RWPE2 (cell line): ENCODE data around the gene DENND5B.

Experiments
- ATAC-seq: fragments of 200-7000 bp; cut with Tn5 transposase; 3 replicates; pipeline ENCODE4 v1.9.1; 2021; ENCODE audit warnings: low read depth
- DNase-seq: peaks from one replicate; pipeline ENCODE4 v3.0.0-alpha.2; 2020; ENCODE audit warnings: low spot score
- H3K27ac ChIP-seq: fragments of 450-650 bp; 2 replicates; pipeline ENCODE4 v1.5.1; 2017; ENCODE audit warnings: mild to moderate bottlenecking; ENCODE audit not compliant: poor library complexity, severe bottlenecking
- H3K27me3 ChIP-seq: fragments of 250-450 bp; sonication (Bioruptor Pico); 2 replicates; pipeline ENCODE4 v1.5.1; 2021; ENCODE audit warnings: mild to moderate bottlenecking, moderate library complexity; ENCODE audit not compliant: insufficient read depth, poor library complexity, severe bottlenecking
- H3K36me3 ChIP-seq: fragments of 250-450 bp; sonication (Bioruptor Pico); 2 replicates; pipeline ENCODE4 v1.5.1; 2020; ENCODE audit warnings: low read depth, mild to moderate bottlenecking, moderate library complexity
- H3K4me1 ChIP-seq: fragments of 250-450 bp; sonication (Bioruptor Pico); 2 replicates; pipeline ENCODE4 v1.5.1; 2021; ENCODE audit warnings: mild to moderate bottlenecking, moderate library complexity; ENCODE audit not compliant: insufficient read depth, poor library complexity, severe bottlenecking
- H3K4me3 ChIP-seq: fragments of 250-450 bp; sonication (Bioruptor Pico); 2 replicates; pipeline ENCODE4 v1.5.1; 2021; ENCODE audit warnings: mild to moderate bottlenecking, moderate library complexity; ENCODE audit not compliant: severe bottlenecking
- H3K9me3 ChIP-seq: fragments of 250-450 bp; sonication (Bioruptor Pico); 2 replicates; pipeline ENCODE4 v1.5.1; 2021; ENCODE audit warnings: mild to moderate bottlenecking, moderate library complexity; ENCODE audit not compliant: severe bottlenecking
- CTCF ChIP-seq: fragments of 450-650 bp; IDR thresholded peaks from one replicate; pipeline ENCODE4 v1.5.1; 2017; ENCODE audit warnings: mild to moderate bottlenecking, moderate library complexity; ENCODE audit not compliant: poor library complexity, severe bottlenecking

DENND5B gene

DNA sequence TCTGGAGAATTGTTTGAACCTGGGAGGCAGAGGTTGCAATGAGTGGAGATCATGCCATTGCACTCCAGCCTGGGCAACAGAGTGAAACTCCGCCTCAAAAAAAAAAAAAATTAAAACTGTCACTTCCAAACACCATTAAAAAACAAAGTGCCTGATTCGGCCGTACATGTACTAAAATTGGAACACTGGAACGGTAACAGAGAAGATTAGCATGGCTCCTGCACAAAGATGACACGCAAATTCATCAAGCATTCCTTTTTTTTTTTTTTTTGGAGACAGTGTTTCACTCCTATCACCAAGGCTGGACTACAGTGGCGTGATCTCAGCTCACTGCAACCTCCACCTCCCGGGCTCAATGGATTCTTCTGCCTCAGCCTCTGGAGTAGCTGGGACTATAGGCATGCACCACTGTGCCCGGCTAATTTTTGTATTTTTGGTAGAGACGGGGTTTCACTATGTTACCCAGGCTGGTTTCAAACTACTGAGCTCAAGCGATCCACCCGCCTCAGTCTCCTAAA is 224.8 kb downstream of the DENND5B start:
- Histone ChIP-seq H3K27me3 (no peaks in the 10 kb centered on the region), H3K4me3 (no peak overlapping the region), H3K4me1 (peaks cover 3% of the 10 kb centered on the region), H3K36me3 (no peaks in the 10 kb centered on the region), H3K9me3 (no peaks in the 10 kb centered on the region), H3K27ac (no peak overlapping the region)
- DNase-seq: no peak
- no peak for TF ChIP-seq CTCF
- ATAC-seq: no peak

DNA sequence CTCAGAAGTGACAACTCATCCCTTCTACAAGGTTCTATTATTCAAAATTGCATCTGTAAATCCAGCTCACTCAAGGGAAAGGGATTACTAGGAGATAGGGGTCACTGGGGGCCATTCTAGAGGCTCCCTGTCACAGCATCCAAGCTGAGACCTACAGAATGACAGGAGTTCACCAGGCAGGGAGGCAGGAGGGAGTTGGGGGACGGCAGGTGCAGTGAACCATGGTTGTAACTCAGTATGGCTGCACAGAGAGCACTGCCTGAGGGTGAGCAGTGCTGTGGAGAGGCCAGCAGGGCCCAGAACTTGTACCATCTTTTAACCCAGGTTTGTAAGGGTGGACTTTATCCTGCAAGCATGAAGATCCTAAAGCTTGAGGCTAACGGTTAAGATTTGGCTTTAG is 227.1 kb downstream of the DENND5B start:
- no peaks in the 10 kb centered on the region for H3K27me3 ChIP-seq
- DNase-seq (no peak), ATAC-seq (no peak)
- H3K9me3 ChIP-seq: no peaks in the 10 kb centered on the region
- H3K27ac ChIP-seq: no peak overlapping the region
- no peaks in the 10 kb centered on the region for H3K36me3 ChIP-seq
- H3K4me1 ChIP-seq: peaks cover 10% of the 10 kb centered on the region
- no peak for TF ChIP-seq CTCF
- no peak overlapping the region for H3K4me3 ChIP-seq

DNA sequence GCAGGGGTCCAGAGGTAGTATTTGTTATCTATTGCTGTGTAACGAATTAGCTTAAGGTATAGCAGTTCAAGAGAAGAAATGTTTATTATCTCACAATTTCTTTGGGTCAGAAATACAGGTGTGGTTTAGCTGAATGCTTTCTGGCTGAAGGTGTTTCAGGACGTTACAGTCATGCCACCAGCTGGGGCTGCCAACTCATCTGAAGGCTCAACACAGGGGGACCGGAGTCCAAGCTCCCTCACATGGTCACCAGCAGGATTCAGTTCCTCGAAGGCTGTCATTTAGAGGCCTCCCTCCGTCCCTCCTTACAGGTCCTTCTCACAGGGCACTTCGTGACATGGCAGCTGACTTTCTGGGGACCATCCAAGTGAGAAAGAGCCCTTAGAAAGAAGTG is 227.5 kb downstream of the DENND5B start:
- Histone ChIP-seq H3K36me3 (no peaks in the 10 kb centered on the region), H3K27me3 (no peaks in the 10 kb centered on the region), H3K4me1 (peaks cover 10% of the 10 kb centered on the region), H3K9me3 (no peaks in the 10 kb centered on the region), H3K4me3 (no peak overlapping the region), H3K27ac (no peak overlapping the region)
- ATAC-seq (no peak), DNase-seq (no peak)
- TF ChIP-seq CTCF: no peak

- H3K9me3 ChIP-seq: no peaks in the 10 kb centered on the region
- H3K36me3 ChIP-seq: no peaks in the 10 kb centered on the region
- H3K27me3 ChIP-seq: no peaks in the 10 kb centered on the region
- H3K4me1 ChIP-seq: peaks cover 10% of the 10 kb centered on the region
- TF ChIP-seq CTCF: peak; percentile 11
- DNase-seq (no peak), ATAC-seq (peak; percentile 68)
- no peak overlapping the region for H3K4me3 ChIP-seq
- H3K27ac ChIP-seq: no peak overlapping the region
Measured at GRCh38 chr12:31362759-31363415, 228.0 kb downstream of the DENND5B start.

DNA sequence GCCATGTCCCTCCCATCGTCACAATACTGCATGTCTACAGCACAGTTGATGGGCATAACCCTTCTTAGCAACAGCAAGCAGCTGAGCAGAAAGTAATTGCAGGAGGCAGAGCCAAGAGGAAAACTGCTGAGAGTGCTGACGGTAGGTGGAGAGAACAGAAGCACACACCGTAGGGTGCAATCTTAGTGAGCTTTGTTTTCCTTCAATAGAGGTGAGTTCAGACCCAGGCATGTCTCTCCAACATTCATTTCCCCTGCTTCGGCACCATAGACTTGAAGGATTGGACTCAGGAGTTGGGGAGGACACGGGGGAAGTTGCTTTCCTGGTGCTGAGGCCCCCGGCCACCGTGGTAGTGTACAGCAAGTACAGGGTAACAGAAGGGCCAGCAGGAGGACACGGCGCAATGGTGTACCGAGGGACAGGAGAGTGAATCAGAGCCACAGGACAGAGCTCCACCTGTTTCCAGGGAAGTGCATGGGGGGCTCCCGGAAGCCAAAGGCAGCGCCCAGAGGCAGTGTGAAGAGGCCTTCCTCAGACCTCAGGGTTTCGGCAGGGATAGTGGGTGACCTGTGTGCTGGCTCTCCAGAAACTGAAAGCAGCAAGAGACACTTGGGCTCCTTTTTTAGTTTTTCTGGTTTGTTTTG is 228.7 kb downstream of the DENND5B start:
- no peak overlapping the region for H3K4me3 ChIP-seq
- no peaks in the 10 kb centered on the region for H3K27me3 ChIP-seq
- DNase-seq: no peak
- no peak overlapping the region for H3K27ac ChIP-seq
- H3K36me3 ChIP-seq: no peaks in the 10 kb centered on the region
- peaks cover 10% of the 10 kb centered on the region for H3K4me1 ChIP-seq
- peak; percentile 48; the same call in 1 of the 3 replicates for ATAC-seq
- no peaks in the 10 kb centered on the region for H3K9me3 ChIP-seq
- TF ChIP-seq CTCF: no peak
